DOHH2 (cell line): ENCODE measurements around the gene NDUFB11.

Experiments used
- EZH2phosphoT487 ChIP-seq: fragments of 200-600 bp; sonication (generic); IDR thresholded peaks from 2 replicates; pipeline ENCODE4 v1.6.1; 2017; ENCODE audit warnings: borderline replicate concordance, mild to moderate bottlenecking, antibody characterized with exemption, low read length, moderate library complexity, mixed read lengths
- TF ChIP-seq, protein P1 (sequence below): fragments of 200-600 bp; sonication (generic); IDR thresholded peaks from one replicate; pipeline ENCODE4 v1.5.1; 2014; ENCODE audit warnings: antibody characterized with exemption, mild to moderate bottlenecking, low read depth, low read length; ENCODE audit not compliant: poor library complexity, severe bottlenecking

DNA sequence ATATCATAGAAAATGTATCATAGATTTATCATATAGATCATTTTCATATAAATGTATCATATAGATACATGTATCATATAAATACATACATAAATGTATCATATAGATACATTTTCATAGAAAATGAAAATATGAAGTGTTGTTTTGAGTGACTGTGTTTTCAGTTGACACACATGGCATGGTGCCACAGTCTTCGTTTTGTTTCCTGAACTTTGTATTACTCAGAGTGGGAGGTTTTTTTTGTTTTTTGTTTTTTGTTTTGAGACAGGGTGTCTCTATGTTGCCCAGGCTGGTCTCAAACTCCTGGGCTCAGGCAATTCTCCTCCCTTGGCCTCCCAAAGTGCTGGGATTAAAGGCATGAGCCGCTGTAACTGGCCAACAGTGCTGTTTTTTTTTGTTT is 4.4 kb upstream of the NDUFB11 start:
- TF ChIP-seq, protein P1, sequence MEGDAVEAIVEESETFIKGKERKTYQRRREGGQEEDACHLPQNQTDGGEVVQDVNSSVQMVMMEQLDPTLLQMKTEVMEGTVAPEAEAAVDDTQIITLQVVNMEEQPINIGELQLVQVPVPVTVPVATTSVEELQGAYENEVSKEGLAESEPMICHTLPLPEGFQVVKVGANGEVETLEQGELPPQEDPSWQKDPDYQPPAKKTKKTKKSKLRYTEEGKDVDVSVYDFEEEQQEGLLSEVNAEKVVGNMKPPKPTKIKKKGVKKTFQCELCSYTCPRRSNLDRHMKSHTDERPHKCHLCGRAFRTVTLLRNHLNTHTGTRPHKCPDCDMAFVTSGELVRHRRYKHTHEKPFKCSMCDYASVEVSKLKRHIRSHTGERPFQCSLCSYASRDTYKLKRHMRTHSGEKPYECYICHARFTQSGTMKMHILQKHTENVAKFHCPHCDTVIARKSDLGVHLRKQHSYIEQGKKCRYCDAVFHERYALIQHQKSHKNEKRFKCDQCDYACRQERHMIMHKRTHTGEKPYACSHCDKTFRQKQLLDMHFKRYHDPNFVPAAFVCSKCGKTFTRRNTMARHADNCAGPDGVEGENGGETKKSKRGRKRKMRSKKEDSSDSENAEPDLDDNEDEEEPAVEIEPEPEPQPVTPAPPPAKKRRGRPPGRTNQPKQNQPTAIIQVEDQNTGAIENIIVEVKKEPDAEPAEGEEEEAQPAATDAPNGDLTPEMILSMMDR, result no peak
- TF ChIP-seq EZH2phosphoT487, result no peak
